ENCODE measurements around the gene COL13A1.

COL13A1 gene

DNA sequence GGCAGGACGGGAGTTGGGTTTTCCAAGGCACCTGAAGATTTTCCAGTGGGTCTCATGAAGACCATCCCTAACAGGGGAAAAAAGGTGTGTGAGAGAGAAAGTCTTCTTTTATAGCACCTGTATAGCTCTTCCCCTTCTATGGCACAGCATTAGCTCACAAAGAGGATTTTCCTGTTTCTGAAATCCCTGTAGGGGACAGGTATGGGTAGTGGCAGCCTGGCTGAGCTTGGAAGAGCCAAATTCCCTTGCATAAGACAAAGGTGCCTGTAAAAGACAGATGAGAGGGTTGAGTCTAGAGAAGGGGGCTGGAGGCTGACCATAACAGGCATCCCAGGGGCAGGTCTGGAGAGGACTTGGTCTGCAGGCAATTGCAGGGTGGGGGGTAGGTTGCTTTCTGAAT lies 63.7 kb downstream of the COL13A1 start:
- TF ChIP-seq, protein P1, sequence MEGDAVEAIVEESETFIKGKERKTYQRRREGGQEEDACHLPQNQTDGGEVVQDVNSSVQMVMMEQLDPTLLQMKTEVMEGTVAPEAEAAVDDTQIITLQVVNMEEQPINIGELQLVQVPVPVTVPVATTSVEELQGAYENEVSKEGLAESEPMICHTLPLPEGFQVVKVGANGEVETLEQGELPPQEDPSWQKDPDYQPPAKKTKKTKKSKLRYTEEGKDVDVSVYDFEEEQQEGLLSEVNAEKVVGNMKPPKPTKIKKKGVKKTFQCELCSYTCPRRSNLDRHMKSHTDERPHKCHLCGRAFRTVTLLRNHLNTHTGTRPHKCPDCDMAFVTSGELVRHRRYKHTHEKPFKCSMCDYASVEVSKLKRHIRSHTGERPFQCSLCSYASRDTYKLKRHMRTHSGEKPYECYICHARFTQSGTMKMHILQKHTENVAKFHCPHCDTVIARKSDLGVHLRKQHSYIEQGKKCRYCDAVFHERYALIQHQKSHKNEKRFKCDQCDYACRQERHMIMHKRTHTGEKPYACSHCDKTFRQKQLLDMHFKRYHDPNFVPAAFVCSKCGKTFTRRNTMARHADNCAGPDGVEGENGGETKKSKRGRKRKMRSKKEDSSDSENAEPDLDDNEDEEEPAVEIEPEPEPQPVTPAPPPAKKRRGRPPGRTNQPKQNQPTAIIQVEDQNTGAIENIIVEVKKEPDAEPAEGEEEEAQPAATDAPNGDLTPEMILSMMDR (IDR thresholded peaks at IDR 0.05; ENCODE audit: low read length), result no peak
- no peak for TF ChIP-seq EZH2 (IDR thresholded peaks at IDR 0.05; ENCODE audit: borderline replicate concordance, low read length)
- peaks cover 9% of the 10 kb centered on the region for H3K27me3 ChIP-seq (ENCODE audit: insufficient read depth, low read length)
- no peaks in the 10 kb centered on the region for H3F3A ChIP-seq (ENCODE audit: insufficient read depth, low read length)
- no peaks in the 10 kb centered on the region for H3K9me2 ChIP-seq (ENCODE audit: low read depth, low read length)
- H3K4me2 ChIP-seq (ENCODE audit: low read length), result no peak overlapping the region
- H3K4me3 ChIP-seq (ENCODE audit: low read depth, low read length, poor library complexity, severe bottlenecking), result no peak overlapping the region
- no peaks in the 10 kb centered on the region for H3K36me3 ChIP-seq (ENCODE audit: insufficient read depth, low read length)
- no peaks in the 10 kb centered on the region for H4K20me1 ChIP-seq (ENCODE audit: insufficient read depth, low read length)
- H3K79me2 ChIP-seq (ENCODE audit: insufficient read depth, low read length), result no peaks in the 10 kb centered on the region
- H3K4me1 ChIP-seq (ENCODE audit: insufficient read depth, low read length, severe bottlenecking), result no peaks in the 10 kb centered on the region
- no peak overlapping the region for H2AFZ ChIP-seq (ENCODE audit: low read length)
- no peak overlapping the region for H3K9ac ChIP-seq (ENCODE audit: low read length)
- no peak overlapping the region for H3K27ac ChIP-seq (ENCODE audit: low read depth, low read length, poor library complexity, severe bottlenecking)
- H3K9me3 ChIP-seq (ENCODE audit: low read length), result no peaks in the 10 kb centered on the region

DNA sequence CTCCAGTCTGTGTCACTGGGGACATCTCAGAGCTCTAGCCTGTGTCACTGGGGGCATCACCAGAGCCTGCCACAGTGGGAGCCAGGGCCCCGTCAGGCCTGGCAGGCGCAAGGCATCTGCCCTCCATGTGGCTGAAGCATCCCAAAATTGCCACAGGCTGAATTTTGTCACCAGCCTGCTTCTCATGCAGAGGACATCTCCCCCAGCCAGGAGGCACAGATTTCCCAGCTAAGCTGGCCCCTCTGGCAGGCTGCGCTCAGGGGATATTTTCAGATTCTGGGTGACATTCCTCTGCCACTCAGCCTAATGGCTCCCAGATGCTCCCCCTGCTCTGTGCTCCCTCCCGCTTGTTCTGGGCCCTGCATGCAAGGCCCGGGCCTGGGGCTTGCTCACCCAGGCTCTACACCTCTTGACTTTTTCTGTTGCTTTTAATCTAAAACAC lies 64.6 kb downstream of the COL13A1 start:
- no peaks in the 10 kb centered on the region for H3K4me1 ChIP-seq (ENCODE audit: insufficient read depth, low read length, severe bottlenecking)
- H3K4me2 ChIP-seq (ENCODE audit: low read length), result no peak overlapping the region
- no peak overlapping the region for H3K9ac ChIP-seq (ENCODE audit: low read length)

DNA sequence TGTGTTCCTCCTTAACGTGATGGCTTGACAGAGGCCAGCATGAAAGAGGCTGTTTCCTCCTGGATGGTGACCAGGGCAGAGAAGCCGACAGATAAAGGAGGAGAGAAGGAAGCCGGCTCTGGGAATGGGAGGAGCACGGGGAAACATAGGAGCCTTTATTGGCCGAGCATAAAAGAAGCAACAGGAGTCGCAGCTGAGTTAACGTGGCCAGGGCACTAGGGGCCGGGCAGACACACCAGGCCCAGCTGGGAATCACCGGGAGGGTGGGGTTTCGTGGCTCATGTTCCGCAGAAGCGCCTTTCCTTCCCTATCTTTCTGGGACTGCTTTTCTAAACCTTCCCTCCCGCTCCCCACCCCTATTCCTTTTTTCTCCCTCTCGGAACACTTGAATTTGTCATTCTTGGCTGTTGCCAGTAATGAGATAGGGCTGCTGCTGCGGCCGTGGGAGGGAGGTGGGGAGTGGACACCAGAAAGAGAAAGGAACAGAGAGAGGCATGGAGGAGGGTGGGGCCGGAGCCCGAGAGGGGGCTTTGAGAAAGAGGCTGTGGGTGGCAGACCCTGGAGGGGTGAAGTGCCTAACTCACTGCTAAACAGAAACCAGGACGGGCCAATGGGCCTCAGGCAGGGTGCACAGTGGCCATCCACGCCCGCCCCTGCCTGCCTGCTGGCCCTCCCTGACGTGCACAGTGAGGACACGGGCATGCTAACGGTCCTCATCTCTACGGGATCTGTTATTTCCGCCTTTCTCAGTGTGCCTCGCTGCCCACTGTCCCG lies 65.2 kb downstream of the COL13A1 start:
- H3K4me3 ChIP-seq (ENCODE audit: low read depth, low read length, poor library complexity, severe bottlenecking), result no peak overlapping the region
- no peaks in the 10 kb centered on the region for H4K20me1 ChIP-seq (ENCODE audit: insufficient read depth, low read length)
- no peaks in the 10 kb centered on the region for H3K9me3 ChIP-seq (ENCODE audit: low read length)
- H3K9me2 ChIP-seq (ENCODE audit: low read depth, low read length), result no peaks in the 10 kb centered on the region
- no peaks in the 10 kb centered on the region for H3F3A ChIP-seq (ENCODE audit: insufficient read depth, low read length)
- no peaks in the 10 kb centered on the region for H3K36me3 ChIP-seq (ENCODE audit: insufficient read depth, low read length)
- H3K4me1 ChIP-seq (ENCODE audit: insufficient read depth, low read length, severe bottlenecking), result no peaks in the 10 kb centered on the region
- TF ChIP-seq, protein P1 (IDR thresholded peaks at IDR 0.05; ENCODE audit: low read length), result no peak
- TF ChIP-seq EZH2 (IDR thresholded peaks at IDR 0.05; ENCODE audit: borderline replicate concordance, low read length), result no peak
- H2AFZ ChIP-seq (ENCODE audit: low read length), result no peak overlapping the region
- no peak overlapping the region for H3K27ac ChIP-seq (ENCODE audit: low read depth, low read length, poor library complexity, severe bottlenecking)
- no peak overlapping the region for H3K4me2 ChIP-seq (ENCODE audit: low read length)
- H3K79me2 ChIP-seq (ENCODE audit: insufficient read depth, low read length), result no peaks in the 10 kb centered on the region
- peaks cover 9% of the 10 kb centered on the region for H3K27me3 ChIP-seq (ENCODE audit: insufficient read depth, low read length)
- H3K9ac ChIP-seq (ENCODE audit: low read length), result no peak overlapping the region

More for the DNA sequence above, 64.6 kb downstream of the COL13A1 start:
- Histone ChIP-seq H3K4me3 (ENCODE audit: low read depth, low read length, poor library complexity, severe bottlenecking) (no peak overlapping the region), H4K20me1 (ENCODE audit: insufficient read depth, low read length) (no peaks in the 10 kb centered on the region), H3K9me2 (ENCODE audit: low read depth, low read length) (no peaks in the 10 kb centered on the region), H3K9me3 (ENCODE audit: low read length) (no peaks in the 10 kb centered on the region), H3K27me3 (ENCODE audit: insufficient read depth, low read length) (peaks cover 9% of the 10 kb centered on the region), H2AFZ (ENCODE audit: low read length) (no peak overlapping the region), H3K79me2 (ENCODE audit: insufficient read depth, low read length) (no peaks in the 10 kb centered on the region), H3K27ac (ENCODE audit: low read depth, low read length, poor library complexity, severe bottlenecking) (no peak overlapping the region), H3K36me3 (ENCODE audit: insufficient read depth, low read length) (no peaks in the 10 kb centered on the region), H3F3A (ENCODE audit: insufficient read depth, low read length) (no peaks in the 10 kb centered on the region)
- no peak for TF ChIP-seq EZH2 (IDR thresholded peaks at IDR 0.05; ENCODE audit: borderline replicate concordance, low read length)
- TF ChIP-seq, protein P1 (IDR thresholded peaks at IDR 0.05; ENCODE audit: low read length), result no peak
